NCI-H2196 (cell line): ENCODE data around the gene GPC3.
"Not testable (repeated sequence)": the region's sequence is repeated elsewhere in the genome, so short reads cannot be mapped to it uniquely, and the experiment has no call there.

Experiments used
- DNase-seq: peaks from one replicate; lab custom pipeline; 2025; ENCODE audit not compliant: unreplicated experiment; lab: John Stamatoyannopoulos, UW

The GPC3 gene

GRCh38 chrX:133534172-133534571 is 451.2 kb downstream of the GPC3 start:
- no peak for DNase-seq

GRCh38 chrX:133533249-133533648 is 452.1 kb downstream of the GPC3 start:
- DNase-seq, result no peak

GRCh38 chrX:133530960-133531359 is 454.4 kb downstream of the GPC3 start:
- DNase-seq, result no peak

- DNase-seq, result no peak
Measured at GRCh38 chrX:133529578-133529977, 455.8 kb downstream of the GPC3 start.

- DNase-seq, result no peak
Measured at GRCh38 chrX:133527825-133528224, 457.6 kb downstream of the GPC3 start.

- no peak for DNase-seq
Measured at GRCh38 chrX:133527415-133527814, 458.0 kb downstream of the GPC3 start.

- not testable (repeated sequence) for DNase-seq
Measured at GRCh38 chrX:133526773-133527172, 458.6 kb downstream of the GPC3 start.

- no peak for DNase-seq
Measured at GRCh38 chrX:133523526-133523925, 461.9 kb downstream of the GPC3 start.

- peak; percentile 40 for DNase-seq
Measured at GRCh38 chrX:133523081-133523487, 462.3 kb downstream of the GPC3 start.

GRCh38 chrX:133516686-133517085 is 468.7 kb downstream of the GPC3 start:
- no peak for DNase-seq

- DNase-seq, result no peak
Measured at GRCh38 chrX:133514486-133514885, 470.9 kb downstream of the GPC3 start.

GRCh38 chrX:133513123-133513522 is 472.3 kb downstream of the GPC3 start:
- no peak for DNase-seq

GRCh38 chrX:133511041-133511440 is 474.4 kb downstream of the GPC3 start:
- no peak for DNase-seq

GRCh38 chrX:133497356-133497755 is 488.0 kb downstream of the GPC3 start:
- DNase-seq, result no peak

- DNase-seq, result no peak
Measured at GRCh38 chrX:133495464-133496391, 489.7 kb downstream of the GPC3 start.

- no peak for DNase-seq
Measured at GRCh38 chrX:133493366-133493765, 492.0 kb downstream of the GPC3 start.

- no peak for DNase-seq
Measured at GRCh38 chrX:133490955-133491354, 494.4 kb downstream of the GPC3 start.
